HepG2 (cell line): ENCODE results near the gene USP7. TPM values are rescaled to one million over a fixed set of nuclear protein-coding genes. Genes with fewer than 3 reads are reported as not detected.
A peak's percentile ranks its signal among the peaks of the same experiment; 100 is the strongest.

Experiments used
- CBX2 ChIP-seq, 2 experiments: fragments of 200-600 bp in 1 of 2; sonication (generic); formaldehyde crosslinking in 1 of 2; IDR thresholded peaks; 2 replicates each; pipeline versions ENCODE4 v1.7.0 to v1.8.1; 2018 to 2022; ENCODE audit warnings: low read depth in 2 of 2, low read length in 1 of 2, mild to moderate bottlenecking in 1 of 2, missing genetic modification reagents in 1 of 2
- CEBPB ChIP-seq: IDR thresholded peaks from 2 replicates; pipeline ENCODE4 v1.6.1; 2011; ENCODE audit warnings: low read depth, low read length, improper control_type of control experiment, borderline replicate concordance
- CSRNP2 ChIP-seq: sonication (generic); formaldehyde crosslinking; conservative IDR thresholded peaks from 2 replicates; pipeline ENCODE4 v1.8.0; 2022; ENCODE audit warnings: low read depth, missing genetic modification reagents
- E2F2 ChIP-seq: sonication (generic); formaldehyde crosslinking; IDR thresholded peaks from 2 replicates; pipeline ENCODE4 v1.4.0; 2020; ENCODE audit warnings: missing genetic modification reagents, borderline replicate concordance
- EHMT2 ChIP-seq: fragments of 200-600 bp; sonication (generic); IDR thresholded peaks from 2 replicates; pipeline ENCODE4 v1.7.0; 2017; ENCODE audit warnings: antibody characterized with exemption, low read depth, low read length, borderline replicate concordance
- JUND ChIP-seq: sonication (generic); formaldehyde crosslinking; IDR thresholded peaks from 2 replicates; pipeline ENCODE4 v1.8.0; 2022; ENCODE audit warnings: mild to moderate bottlenecking, missing genetic modification reagents
- KDM3A ChIP-seq: IDR thresholded peaks from 2 replicates; pipeline ENCODE4 v1.6.1; 2018; ENCODE audit warnings: low read depth, missing compliant biosample characterization
- KDM5A ChIP-seq: fragments of 200-600 bp; sonication (generic); IDR thresholded peaks from 2 replicates; pipeline ENCODE4 v1.7.0; 2018; ENCODE audit warnings: antibody characterized with exemption, mild to moderate bottlenecking, low read length, borderline replicate concordance
- MBD4 ChIP-seq: IDR thresholded peaks from 2 replicates; pipeline ENCODE4 v1.6.1; 2012; ENCODE audit warnings: low read length, inconsistent platforms, borderline replicate concordance
- MBNL3 ChIP-seq: fragments of 250-450 bp; sonication (Bioruptor Pico); conservative IDR thresholded peaks from 2 replicates; pipeline ENCODE4 v1.8.0; 2022; ENCODE audit warnings: mild to moderate bottlenecking, inconsistent platforms
- MNT ChIP-seq: fragments of 450-650 bp; IDR thresholded peaks from 2 replicates; pipeline ENCODE4 v1.6.1; 2016
- NCOA1 ChIP-seq: sonication (generic); formaldehyde crosslinking; IDR thresholded peaks from 2 replicates; pipeline ENCODE4 v1.9.0; 2021; ENCODE audit warnings: missing genetic modification reagents
- PRDM4 ChIP-seq: sonication (generic); formaldehyde crosslinking; IDR thresholded peaks from 2 replicates; pipeline ENCODE4 v1.9.0; 2021; ENCODE audit warnings: missing genetic modification reagents, borderline replicate concordance
- RBM22 ChIP-seq: fragments of 200-400 bp; formaldehyde crosslinking; optimal IDR thresholded peaks from 2 replicates; pipeline ENCODE3; 2017; ENCODE audit warnings: mild to moderate bottlenecking, low read length, moderate library complexity
- RNF2 ChIP-seq: fragments of 450-650 bp; conservative IDR thresholded peaks from 2 replicates; pipeline ENCODE4 v1.6.1; 2016; ENCODE audit warnings: low read depth
- STAG1 ChIP-seq: sonication (generic); formaldehyde crosslinking; IDR thresholded peaks from 2 replicates; pipeline ENCODE4 v1.4.0; 2020; ENCODE audit warnings: missing genetic modification reagents
- TEAD2 ChIP-seq: sonication (generic); formaldehyde crosslinking; IDR thresholded peaks from 2 replicates; pipeline ENCODE4 v1.9.0; 2021; ENCODE audit warnings: missing genetic modification reagents
- ZBTB34 ChIP-seq: sonication (generic); formaldehyde crosslinking; IDR thresholded peaks from 2 replicates; pipeline ENCODE4 v1.8.0; 2022; ENCODE audit warnings: mild to moderate bottlenecking, missing genetic modification reagents
- ZNF234 ChIP-seq: sonication (generic); formaldehyde crosslinking; conservative IDR thresholded peaks from 2 replicates; pipeline ENCODE4 v1.5.1; 2020; ENCODE audit warnings: mild to moderate bottlenecking, missing genetic modification reagents
- ZNF724P ChIP-seq: sonication (generic); formaldehyde crosslinking; IDR thresholded peaks from 2 replicates; pipeline ENCODE4 v1.8.0; 2022; ENCODE audit warnings: missing genetic modification reagents, borderline replicate concordance
- polyA plus RNA-seq, 8 experiments: library from polyadenylated mRNA; depleted of rRNA in 3 of 8; stranded (reverse) in 7 of 8; unstranded in 1 of 8; fragments of >200 nt; fragmentation: Illumina TruSeq in 4 of 8; extraction: Trizol in 4 of 8; gene quantifications; 2 replicates each; pipeline versions ENCODE4 v1.2.1 to v1.2.3, GENCODE V29; 2011 to 2016; ENCODE audit warnings: low read depth in 4 of 8, missing spikeins in 1 of 8, mixed read lengths in 1 of 8; ENCODE audit not compliant: insufficient read depth in 1 of 8
- total RNA-seq, 5 experiments: library from RNA; depleted of rRNA; stranded (reverse); fragments of >200 nt; fragmentation: Illumina TruSeq; extraction: Trizol; gene quantifications; 2 replicates each; pipeline ENCODE4 v1.2.3, GENCODE V29; 2016; ENCODE audit warnings: low read depth in 1 of 5

The USP7 gene
- total and polyA plus RNA-seq, 2 of the 13 experiments (the other 11 are each of a cell fraction or from before 2014, with no cell fraction given) = 52.5 to 173 TPM

- TF ChIP-seq CEBPB (peak; percentile 100), EHMT2 (no peak), E2F2 (CRISPR knock-in tag) (no peak), JUND (peak; percentile 51), KDM3A (CRISPR knock-in tag) (no peak), ZBTB34 (CRISPR knock-in tag) (no peak), ZNF234 (CRISPR knock-in tag) (no peak), MBNL3 (CRISPR knock-in tag) (no peak), CSRNP2 (CRISPR knock-in tag) (no peak), RNF2 (no peak), KDM5A (no peak), PRDM4 (no peak), MNT (no peak), TEAD2 (CRISPR knock-in tag) (no peak), CBX2 (IDR thresholded peaks at IDR 0.05; ENCODE audit: low read depth, low read length) (no peak), CBX2 (CRISPR knock-in tag; IDR thresholded peaks at IDR 0.05; ENCODE audit: low read depth) (no peak), RBM22 (peak; percentile 83), STAG1 (no peak), MBD4 (no peak), ZNF724P (CRISPR knock-in tag) (no peak), NCOA1 (no peak)
- TF ChIP-seq, all 625 proteins: peak for 6
These were observed 35.2 kb downstream of the USP7 start (continued) for GRCh38 chr16:8928467-8928957.
